Activated CD4-positive, alpha-beta T cell treated with anti-CD3 and anti-CD28 coated beads, Interleukin-2, amount 50 U/mL, for 16 hours (primary cell): ENCODE results near the gene CTH.
A peak's percentile ranks its signal among the peaks of the same experiment; 100 is the strongest.
"Not testable (repeated sequence)": the region's sequence is repeated elsewhere in the genome, so short reads cannot be mapped to it uniquely, and the experiment has no call there.

Experiments
- DNase-seq: peaks from one replicate; pipeline ENCODE4 v3.0.0-alpha.2; 2020

CTH gene

DNA sequence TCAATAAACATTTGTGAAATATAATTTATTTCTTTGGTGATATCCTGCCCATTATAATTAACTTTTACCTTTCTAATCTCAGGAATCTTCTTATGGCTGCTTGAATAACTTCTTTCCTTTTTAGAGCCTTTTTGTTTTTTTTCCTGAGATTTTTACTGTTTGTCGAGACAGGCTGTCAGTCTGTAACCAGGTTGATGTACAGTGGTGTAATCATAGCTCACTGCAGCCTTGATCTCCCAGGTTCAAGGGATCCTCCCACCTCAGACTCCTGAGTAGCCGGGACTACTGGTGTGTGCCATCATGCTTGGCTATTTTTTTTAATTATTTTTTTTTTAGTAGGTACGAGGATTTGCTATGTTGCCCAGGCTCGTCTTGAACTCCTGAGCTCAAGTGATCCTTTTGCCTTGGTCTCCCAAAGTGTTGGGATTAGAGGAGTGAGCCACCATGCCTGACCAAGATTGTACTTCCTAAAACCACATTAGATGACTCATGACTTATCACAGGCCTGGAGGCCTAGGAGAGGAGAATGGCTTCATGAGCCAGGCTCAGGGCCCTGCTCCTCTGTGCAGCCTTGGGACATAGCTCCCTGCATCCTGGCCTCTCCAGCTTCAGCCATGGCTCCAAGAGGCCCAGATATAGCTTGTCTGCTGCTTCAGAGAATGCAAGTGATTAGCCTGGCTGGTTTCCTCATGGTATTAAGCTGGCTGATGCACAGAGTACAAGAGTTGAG lies 48.6 kb downstream of the CTH start:
- no peak for DNase-seq

DNA sequence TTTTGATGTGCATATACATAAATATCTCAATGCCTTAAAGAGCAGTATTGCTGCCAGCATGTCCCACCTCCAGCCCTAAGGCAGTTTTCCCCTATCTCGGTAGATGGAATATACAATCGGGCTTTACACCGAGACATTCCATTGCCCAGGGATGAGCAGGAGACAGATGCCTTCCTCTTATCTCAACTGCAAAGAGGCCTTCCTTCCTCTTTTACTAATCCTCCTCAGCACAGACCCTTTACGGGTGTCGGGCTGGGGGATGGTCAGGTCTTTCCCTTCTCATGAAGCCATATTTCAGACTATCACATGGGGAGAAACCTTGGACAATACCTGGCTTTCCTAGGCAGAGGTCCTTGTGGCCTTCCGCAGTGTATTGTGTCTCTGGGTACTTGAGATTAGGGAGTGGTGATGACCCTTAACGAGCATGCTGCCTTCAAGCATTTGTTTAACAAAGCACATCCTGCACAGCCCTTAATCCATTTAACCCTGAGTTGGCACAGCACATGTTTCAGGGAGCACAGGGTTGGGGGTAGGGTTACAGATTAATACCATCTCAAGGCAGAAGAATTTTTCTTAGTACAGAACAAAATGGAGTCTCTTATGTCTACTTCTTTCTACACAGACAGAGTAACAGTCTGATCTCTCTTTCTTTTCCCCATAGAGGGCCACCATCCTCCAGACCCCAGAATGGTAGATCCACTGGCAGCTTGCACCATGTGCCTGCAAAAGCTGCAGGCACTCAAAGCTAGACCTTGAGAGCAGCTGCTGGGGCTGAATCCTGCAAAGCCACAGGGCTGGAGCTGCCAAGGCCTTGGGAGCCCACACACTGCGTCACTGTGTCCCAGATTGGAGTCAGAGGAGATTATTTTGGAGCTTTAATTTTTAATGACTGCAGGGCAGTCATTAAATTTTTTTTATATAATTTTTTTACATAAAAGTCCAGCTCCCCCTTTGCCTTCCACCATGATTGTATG lies 50.0 kb downstream of the CTH start:
- DNase-seq, result not testable (repeated sequence)

DNA sequence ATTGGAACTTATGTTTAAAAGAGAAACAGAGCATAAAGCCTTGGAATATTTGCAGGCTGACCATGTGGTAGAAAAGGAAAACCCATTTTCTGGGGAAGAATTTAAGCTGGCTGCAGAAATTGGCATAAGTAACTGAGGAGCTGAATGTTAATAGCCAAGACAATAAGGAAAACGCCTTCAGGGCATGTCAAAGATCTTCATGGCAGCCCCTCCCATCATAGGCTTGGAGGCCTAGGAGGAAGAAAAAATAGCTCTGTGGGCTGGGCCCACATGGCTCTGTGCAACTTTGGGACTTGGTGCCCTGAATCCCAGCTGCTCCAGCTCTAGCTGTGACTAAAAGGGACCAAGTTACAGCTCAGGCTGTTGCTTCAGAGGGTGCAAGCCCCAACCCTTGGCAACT lies 51.5 kb downstream of the CTH start:
- DNase-seq, result no peak

DNA sequence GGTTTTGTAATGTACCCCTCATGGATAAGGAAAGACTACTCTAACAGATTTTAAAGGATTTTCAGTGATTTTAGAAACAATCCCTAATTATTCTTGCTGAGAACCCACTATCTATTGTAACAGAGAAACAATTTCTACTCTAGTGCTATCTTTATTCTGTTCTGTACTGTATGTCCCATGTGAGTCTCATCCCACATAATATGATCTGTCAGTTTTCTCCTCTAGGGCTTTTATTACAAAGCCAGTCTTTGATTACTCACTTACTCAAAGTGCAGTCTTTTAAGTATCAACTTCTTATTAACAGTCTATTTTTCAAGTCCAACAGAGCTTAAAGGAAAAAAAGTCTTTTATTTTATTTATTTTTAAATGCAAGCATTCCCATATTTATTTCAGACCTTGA lies 54.8 kb downstream of the CTH start:
- DNase-seq, result no peak

DNA sequence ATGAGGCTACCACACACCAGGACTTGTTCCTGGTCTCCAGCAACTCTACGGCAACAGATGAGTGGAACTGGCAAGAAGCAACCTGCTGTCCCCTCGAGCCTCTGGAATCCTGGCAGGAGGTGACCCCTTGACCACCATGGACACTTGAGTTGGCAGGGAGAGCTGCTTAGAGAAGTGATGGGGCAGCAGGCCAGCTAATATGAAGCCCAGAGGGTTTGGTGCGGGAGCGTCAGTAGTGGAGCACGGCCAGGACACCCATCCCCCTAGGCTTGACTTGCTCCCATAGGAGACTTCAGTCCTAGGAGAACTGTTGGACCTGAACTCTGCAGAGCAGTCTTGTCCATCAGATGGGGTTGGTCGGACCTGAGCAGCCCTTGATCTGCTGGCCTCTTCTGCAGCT lies 56.5 kb downstream of the CTH start:
- no peak for DNase-seq

DNA sequence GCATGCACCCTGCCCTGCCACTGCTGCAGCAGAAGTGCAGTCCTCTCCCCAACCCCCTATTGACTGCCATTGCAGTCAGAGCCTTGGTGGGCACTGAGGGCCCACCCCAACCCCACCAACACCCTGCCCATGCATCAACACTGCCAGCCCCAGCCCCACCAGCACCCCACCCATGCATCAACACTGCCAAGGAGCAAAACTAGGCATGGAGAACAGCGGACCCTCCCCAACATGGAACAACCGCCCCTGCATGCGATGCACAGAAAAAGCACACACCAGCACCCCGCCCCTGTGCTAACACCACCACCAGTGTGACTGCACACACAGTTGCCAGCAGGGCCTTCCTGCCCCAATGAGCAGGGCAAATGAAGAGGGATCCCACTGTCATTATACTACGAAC lies 57.1 kb downstream of the CTH start:
- no peak for DNase-seq

DNA sequence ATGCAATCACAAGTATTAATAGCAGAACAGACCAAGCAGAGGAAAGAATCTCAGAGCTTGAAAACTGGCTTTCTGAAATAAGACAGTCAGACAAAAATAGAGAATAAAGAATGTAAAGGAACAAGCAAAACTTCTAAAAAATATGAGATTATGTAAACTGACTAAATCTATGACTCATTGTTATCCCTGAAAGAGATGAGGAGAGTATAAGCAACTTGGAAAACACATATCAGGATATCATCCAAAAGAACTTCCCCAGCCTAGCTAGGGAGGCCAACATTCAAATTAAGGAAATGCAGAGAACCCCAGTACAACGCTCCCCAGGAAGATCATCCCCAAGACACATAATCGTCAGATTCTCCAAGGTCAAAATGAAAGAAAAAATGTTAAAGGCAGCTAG lies 58.1 kb downstream of the CTH start:
- DNase-seq, result not testable (repeated sequence)

DNA sequence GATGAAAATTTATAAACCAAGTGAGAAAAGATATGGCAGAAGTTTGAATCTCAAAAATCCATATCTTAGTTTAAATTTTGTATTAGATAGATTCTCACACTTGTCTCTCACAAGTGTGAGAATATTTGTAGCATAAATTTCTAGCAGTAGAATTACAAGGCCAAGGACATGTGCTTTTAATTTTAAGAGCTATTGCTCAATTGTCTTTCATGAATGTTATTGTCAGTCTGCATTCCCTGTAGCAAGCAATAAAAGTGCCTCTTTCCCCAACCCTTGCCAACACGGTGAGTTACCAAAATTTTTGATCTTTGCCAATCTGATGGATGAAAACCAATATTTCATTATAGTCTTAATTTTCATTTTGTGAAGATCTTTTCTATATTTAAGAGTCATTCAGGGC lies 64.0 kb downstream of the CTH start:
- DNase-seq, result no peak

DNA sequence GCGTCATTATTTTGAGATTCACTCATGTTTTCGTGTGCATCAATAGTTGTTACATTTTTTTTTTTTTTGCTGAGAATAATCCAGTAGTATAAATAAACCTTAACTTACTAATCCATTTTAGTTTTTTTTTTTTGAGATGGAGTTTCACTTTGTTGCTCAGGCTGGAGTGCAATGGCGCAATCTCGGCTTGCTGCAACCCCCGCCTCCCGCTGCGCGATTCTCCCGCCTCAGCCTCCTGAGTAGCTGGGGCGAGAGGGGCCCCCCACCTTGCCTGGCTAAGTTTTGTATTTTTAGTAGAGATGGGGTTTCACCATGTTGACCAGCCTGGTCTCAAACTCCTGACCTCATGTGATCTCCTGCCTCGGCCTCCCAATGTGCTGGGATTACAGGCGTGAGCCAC lies 66.0 kb downstream of the CTH start:
- no peak for DNase-seq

DNA sequence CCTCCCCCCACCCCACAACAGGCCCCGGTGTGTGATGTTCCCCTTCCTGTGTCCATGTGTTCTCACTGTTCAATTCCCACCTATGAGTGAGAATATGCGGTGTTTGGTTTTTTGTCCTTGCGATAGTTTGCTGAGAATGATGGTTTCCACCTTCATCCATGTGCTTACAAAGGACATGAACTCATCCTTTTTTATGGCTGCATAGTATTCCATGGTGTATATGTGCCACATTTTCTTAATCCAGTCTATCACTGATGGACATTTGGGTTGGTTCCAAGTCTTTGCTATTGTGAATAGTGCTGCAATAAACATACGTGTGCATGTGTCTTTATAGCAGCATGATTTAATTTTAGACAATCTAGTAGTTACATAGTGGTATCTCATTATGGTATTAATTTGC lies 66.8 kb downstream of the CTH start:
- not testable (repeated sequence) for DNase-seq

DNA sequence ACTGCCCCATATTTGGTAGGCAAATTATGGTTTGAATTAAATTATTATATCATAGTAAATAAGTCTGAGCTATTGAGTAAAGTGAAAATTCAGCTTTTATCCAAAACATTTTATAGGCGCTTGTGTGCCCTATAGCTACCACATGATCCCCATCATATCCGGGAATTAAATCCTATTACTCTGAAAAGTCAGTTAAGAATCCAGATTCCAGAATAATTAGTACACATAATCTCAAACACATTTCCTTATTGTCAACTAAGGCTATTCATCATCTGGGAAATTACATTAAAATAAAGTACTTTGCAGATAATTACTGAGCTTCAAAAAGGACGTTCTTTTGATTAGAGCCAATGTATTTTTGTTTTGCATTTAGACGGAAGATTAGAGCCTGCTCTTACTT lies 72.3 kb downstream of the CTH start:
- no peak for DNase-seq

DNA sequence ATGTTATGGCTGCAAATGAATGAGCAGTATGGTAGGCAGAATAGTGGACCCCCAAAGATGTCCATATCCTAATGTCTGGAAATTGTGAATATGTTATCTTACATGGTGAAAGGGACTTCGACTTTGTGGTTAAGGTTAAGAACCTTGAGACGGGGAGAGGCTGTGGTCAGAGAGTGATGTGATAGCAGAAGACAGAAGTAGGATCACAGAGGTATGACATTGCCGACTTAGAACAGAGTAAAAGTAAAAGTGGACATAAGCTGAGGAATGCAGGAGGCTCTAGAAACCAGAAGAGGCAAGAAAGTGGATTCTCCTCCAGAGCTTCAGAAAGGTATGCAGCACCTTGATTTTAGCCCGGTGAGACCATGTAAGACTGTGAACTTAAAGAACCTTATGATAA lies 74.6 kb downstream of the CTH start:
- no peak for DNase-seq

DNA sequence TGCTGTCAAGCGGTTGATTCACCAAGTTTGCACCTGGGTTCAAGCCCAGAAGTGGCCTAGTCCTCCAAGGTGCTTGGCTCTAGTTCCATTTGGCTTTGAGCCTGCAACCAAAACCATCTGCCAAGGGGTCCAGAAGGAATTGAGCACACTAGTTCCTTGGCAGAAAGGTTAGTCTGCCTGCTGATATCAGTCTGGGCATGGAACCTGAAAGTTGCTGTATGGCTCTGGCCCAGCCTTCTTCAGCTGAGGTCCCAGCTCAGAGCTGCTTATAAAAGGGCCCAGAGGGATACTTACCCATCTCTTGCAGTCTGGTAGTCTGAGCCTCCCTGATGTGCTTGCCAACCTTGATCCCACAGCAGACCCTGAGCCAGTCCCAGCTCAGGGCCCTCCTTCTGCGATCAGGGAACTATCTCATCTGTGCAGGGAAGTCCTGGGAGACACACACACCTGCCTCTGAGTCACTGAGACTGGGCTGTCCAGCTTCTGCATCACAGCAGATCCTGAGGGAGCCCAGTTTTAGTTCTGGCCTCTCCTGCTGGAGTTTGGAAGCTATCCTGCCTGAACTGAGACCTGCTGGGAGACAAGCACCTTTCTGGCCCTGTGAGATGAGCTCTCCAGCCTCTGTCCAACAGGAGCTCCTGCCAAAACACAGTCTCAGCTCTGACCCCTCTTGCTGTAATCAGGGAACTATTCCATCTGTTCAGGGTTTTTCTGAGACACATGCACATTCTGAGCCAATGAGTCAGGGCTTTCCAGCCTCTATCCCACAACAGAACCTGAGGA lies 75.8 kb downstream of the CTH start:
- DNase-seq, result no peak

DNA sequence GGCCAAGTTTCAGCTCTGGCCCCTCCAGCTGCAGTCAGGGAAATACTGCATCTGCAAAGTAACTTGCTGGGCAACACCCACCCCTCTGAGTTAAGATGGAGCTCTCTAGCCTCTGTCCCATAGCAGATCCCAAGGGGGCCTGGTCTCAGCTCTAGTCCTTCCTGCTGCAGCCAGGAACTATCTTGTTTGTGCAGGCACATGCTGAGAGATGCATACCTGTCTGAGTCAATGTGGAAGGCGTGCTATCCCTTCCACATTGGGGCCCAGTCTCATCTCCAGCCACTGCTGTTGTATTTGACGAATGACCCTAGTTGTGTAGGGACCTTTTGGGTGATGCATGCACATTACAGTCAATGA lies 76.4 kb downstream of the CTH start:
- DNase-seq, result no peak

DNA sequence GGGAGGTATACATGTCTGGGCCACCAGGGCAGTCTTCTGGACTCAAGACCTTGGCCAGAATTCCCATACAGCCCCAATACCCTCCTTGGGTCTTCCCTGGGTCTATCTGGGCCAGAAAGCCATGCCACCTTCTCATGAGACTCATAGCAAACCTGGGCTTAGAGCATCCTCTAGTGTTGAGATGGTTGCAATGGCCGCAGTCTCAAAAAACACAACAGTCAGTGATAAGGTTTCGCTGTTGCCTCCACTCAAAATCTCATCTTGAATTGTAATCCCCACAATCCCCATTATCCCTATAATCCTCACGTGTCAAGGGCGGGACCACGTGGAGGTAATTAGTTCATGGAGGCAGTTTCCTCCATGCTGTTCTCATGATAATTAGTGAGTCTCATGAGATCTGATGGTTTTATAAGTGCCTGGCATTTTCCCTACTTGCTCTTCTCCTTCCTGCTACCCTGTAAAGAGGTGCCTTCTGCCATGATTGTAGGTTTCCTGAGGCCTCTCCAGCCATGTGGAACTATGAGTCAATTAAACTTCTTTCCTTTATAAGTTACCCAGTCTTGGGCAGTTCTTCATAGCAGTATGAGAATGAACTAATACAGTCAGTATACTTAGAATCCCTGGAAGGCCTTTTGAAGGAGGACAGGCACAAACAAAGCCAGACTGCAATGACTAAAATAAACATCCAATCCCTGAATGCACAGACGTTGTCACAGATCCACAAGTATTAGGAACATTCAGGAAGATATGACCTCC lies 77.0 kb downstream of the CTH start:
- peak; percentile 33 for DNase-seq
